ENCODE data around the gene C9orf85.
"Not testable (repeated sequence)": the region's sequence is repeated elsewhere in the genome, so short reads cannot be mapped to it uniquely, and the experiment has no call there.

Gene C9orf85

DNA sequence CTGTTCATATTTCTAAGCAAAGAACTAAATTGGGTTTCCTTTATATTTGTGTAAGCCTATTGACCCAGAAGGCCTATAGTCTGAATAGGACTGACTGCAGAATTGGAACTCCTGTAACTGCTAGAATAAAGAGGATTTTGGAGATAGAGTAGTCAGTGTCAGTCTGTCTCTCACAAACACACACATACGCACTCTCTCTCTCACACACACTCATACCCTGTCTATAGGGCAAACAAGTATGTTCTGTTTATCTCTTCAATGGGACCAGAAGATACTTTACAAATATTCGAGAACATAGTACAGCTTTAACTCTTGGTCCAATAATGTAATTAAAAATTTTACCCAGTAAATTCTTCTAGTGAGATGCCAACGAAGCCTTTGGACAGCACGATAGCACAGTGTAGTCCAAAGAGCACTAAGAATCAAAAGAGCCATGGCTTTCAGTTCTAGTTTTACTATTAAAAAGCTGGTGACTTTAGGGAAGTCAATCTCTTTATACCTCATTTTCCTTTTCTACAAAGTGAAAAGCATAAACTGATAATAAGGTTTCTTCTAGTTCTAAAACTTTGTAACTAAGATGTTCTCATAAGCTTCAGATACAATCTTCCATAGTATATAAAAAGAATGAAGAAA is 19.8 kb upstream of the C9orf85 start:
- TF ChIP-seq, protein P1, sequence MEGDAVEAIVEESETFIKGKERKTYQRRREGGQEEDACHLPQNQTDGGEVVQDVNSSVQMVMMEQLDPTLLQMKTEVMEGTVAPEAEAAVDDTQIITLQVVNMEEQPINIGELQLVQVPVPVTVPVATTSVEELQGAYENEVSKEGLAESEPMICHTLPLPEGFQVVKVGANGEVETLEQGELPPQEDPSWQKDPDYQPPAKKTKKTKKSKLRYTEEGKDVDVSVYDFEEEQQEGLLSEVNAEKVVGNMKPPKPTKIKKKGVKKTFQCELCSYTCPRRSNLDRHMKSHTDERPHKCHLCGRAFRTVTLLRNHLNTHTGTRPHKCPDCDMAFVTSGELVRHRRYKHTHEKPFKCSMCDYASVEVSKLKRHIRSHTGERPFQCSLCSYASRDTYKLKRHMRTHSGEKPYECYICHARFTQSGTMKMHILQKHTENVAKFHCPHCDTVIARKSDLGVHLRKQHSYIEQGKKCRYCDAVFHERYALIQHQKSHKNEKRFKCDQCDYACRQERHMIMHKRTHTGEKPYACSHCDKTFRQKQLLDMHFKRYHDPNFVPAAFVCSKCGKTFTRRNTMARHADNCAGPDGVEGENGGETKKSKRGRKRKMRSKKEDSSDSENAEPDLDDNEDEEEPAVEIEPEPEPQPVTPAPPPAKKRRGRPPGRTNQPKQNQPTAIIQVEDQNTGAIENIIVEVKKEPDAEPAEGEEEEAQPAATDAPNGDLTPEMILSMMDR (IDR thresholded peaks at IDR 0.05; ENCODE audit: low read depth, low read length): no peak

DNA sequence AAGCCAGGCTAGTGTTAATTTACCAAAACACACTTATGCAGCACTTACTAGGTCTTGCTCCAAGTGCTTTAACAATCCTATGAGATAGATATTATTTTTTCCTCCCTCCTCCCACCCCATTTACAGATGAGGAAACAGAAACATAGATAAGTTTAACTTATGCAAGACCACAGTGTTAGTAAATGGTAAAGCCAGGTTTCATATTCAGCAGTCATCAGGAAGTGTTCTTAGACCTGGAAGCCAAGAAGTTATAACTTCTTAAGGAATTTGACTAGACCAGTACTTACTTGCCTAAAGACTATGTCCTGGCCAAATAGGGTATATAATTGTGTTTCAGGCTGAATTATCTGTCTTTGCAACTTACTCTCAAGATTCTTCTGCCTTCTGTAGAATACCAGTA is 16.3 kb upstream of the C9orf85 start:
- TF ChIP-seq, protein P1 (IDR thresholded peaks at IDR 0.05; ENCODE audit: low read depth, low read length): no peak
- H3K4me3 ChIP-seq (ENCODE audit: low read depth, low read length): no peak overlapping the region

More for the DNA sequence above, 19.8 kb upstream of the C9orf85 start:
- H3K4me3 ChIP-seq (ENCODE audit: low read depth, low read length): no peak overlapping the region

DNA sequence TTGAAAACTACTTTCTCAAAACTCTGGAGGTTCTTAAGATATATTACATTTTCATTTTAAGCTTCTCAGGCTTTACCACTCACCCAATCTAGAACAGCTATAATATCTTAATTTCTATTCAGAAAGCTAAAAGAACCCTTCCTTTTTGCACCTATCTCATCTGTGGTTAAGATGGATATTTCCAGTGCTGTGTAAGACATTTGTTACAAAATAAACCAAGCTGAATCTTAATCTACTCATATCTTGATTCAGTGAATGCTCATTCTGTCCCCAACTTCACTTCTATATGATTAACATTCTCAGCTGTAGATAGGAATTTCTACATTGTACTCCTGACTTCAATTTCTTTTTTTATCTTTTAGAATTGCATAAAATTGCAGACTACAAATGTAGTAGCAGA is 15.5 kb upstream of the C9orf85 start:
- TF ChIP-seq, protein P1 (IDR thresholded peaks at IDR 0.05; ENCODE audit: low read depth, low read length): no peak
- no peak overlapping the region for H3K4me3 ChIP-seq (ENCODE audit: low read depth, low read length)

DNA sequence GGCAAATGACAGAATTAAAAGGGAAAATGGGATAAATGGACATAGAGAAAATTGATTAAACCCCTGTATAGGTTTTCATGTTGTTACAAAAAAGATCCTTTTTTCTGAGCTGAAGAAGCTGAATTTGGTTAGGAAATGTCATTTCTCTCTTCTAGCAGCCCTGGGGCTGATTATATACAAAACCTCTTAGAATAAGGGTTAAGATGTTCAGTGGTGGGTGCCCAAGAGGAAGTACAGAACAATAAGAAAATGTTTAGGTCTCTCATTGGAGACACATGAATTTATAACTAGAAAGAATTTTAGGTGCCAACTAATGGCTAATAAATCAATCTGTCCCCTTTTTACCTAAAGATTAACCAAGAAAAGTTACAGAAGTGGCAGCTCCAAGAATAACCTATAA is 14.7 kb upstream of the C9orf85 start:
- TF ChIP-seq, protein P1 (IDR thresholded peaks at IDR 0.05; ENCODE audit: low read depth, low read length): no peak
- H3K4me3 ChIP-seq (ENCODE audit: low read depth, low read length): no peak overlapping the region

DNA sequence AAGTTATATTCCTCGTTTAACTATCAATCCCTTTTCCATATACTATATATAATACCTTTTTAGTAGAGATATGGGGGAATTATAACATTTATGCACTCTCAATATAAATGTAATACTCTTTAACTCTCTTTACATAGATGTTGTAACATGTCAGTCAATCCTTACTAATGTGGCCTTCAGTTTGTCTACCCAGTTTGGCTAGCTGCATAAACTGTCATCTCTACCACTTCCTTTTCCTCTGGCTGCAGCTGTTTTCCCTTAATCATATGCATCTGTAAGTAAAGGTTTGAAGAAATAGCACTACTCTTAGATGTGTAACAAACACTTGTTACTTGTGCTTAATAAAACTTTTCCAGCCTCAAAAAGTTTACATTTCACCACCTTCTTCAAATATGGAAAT is 13.9 kb upstream of the C9orf85 start:
- TF ChIP-seq, protein P1 (IDR thresholded peaks at IDR 0.05; ENCODE audit: low read depth, low read length): no peak
- no peak overlapping the region for H3K4me3 ChIP-seq (ENCODE audit: low read depth, low read length)

DNA sequence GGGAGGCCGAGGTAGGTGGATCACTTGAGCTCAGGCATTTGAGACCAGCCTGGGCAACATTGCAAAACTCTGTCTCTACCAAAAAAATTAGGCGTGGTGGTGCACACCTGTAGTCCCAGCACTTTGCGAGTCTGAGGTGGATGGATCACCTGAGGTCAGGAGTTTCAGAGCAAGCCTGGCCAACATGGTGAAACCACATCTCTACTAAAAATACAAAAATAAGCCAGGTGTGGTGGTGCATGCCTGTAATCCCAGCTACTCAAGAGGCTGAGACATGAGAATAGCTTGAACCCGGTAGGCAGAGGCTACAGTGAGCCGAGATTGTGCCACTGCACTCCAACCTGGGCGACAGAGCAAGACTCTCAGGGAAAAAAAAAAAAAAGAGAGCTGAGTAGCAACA is 12.7 kb upstream of the C9orf85 start:
- not testable (repeated sequence) for H3K4me3 ChIP-seq (ENCODE audit: low read depth, low read length)

DNA sequence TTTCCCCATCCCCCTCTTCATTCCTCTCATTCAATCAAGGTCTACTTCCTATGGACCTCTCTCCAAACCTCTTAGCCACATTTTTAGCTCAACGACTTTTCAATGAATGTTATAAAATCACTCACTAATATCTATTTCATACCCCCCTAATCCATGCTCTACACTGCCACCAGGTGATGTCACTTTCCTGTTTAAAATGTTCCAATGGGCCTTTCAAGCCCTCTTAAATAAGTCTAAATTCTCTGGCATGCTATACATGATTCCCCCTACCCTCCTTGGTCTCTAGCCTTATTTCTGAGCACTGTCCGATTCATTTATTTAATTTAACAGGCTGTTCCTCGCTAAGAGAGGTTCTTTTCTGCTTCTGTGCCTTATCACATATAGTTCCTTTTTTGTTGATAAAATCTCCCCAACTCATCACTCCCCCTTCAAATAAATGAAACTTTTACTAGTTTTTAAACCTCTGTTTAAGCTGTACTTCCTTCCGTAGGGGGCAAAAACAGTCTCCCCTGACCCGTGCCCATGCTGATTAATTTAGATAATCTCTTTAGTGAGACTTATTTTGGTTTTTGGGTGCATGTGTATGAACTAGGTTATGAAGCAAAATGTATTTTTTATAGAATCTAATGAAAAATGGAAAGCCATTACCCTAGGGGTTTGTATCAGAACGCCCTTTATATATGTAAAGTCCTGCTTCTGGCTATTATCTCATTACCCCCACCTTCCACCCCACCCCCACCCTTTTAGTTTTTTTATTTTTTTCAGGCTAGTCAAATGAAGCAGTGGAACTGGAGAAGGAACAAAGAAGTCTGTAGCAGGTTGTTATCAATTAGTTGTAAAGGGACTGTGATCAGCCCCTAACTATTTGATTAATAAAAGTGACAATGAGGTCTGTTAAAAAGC is 9.5 kb upstream of the C9orf85 start:
- H3K4me3 ChIP-seq (ENCODE audit: low read depth, low read length): no peak overlapping the region
- TF ChIP-seq, protein P1 (IDR thresholded peaks at IDR 0.05; ENCODE audit: low read depth, low read length): no peak

Data from WI38 (cell line).